Measurements from ENCODE around the gene MYMX.
"Not testable (repeated sequence)": the region's sequence is repeated elsewhere in the genome, so short reads cannot be mapped to it uniquely, and the experiment has no call there.

Gene MYMX

GRCh38 chr6:44216677-44217331 lies at the start of gene MYMX:
TSS of gene MYMX (plus strand) at chr6:44216926. CDS start at chr6:44217472, 546 bp downstream.
- no peak for DNase-seq (ENCODE audit: low spot score)

GRCh38 chr6:44167567-44167966 lies 49.2 kb upstream of the MYMX start:
- DNase-seq (ENCODE audit: low spot score): no peak

GRCh38 chr6:44169154-44169553 lies 47.6 kb upstream of the MYMX start:
- DNase-seq (ENCODE audit: low spot score): no peak

GRCh38 chr6:44169886-44170570 lies 46.7 kb upstream of the MYMX start:
- DNase-seq (ENCODE audit: low spot score): no peak

GRCh38 chr6:44171899-44172546 lies 44.7 kb upstream of the MYMX start:
- DNase-seq (ENCODE audit: low spot score): no peak

- DNase-seq (ENCODE audit: low spot score): peak; percentile 86
These were observed 43.8 kb upstream of the MYMX start for GRCh38 chr6:44172731-44173500.

GRCh38 chr6:44176130-44176761 lies 40.5 kb upstream of the MYMX start:
- DNase-seq (ENCODE audit: low spot score): no peak

GRCh38 chr6:44176762-44177509 lies 39.8 kb upstream of the MYMX start:
- peak; percentile 67 for DNase-seq (ENCODE audit: low spot score)

GRCh38 chr6:44177691-44178423 lies 38.9 kb upstream of the MYMX start:
- no peak for DNase-seq (ENCODE audit: low spot score)

GRCh38 chr6:44178424-44179071 lies 38.2 kb upstream of the MYMX start:
- DNase-seq (ENCODE audit: low spot score): no peak

GRCh38 chr6:44179072-44179536 lies 37.6 kb upstream of the MYMX start:
- no peak for DNase-seq (ENCODE audit: low spot score)

GRCh38 chr6:44179648-44180047 lies 37.1 kb upstream of the MYMX start:
- DNase-seq (ENCODE audit: low spot score): no peak

GRCh38 chr6:44180406-44180805 lies 36.3 kb upstream of the MYMX start:
- peak; percentile 25 for DNase-seq (ENCODE audit: low spot score)

GRCh38 chr6:44180886-44181285 lies 35.8 kb upstream of the MYMX start:
- peak; percentile 25 for DNase-seq (ENCODE audit: low spot score)

- not testable (repeated sequence) for DNase-seq (ENCODE audit: low spot score)
These were observed 34.9 kb upstream of the MYMX start for GRCh38 chr6:44181784-44182183.

GRCh38 chr6:44182911-44183390 lies 33.8 kb upstream of the MYMX start:
- DNase-seq (ENCODE audit: low spot score): no peak

- no peak for DNase-seq (ENCODE audit: low spot score)
These were observed 32.9 kb upstream of the MYMX start for GRCh38 chr6:44183783-44184182.

GRCh38 chr6:44185356-44185755 lies 31.4 kb upstream of the MYMX start:
- not testable (repeated sequence) for DNase-seq (ENCODE audit: low spot score)

- no peak for DNase-seq (ENCODE audit: low spot score)
These were observed 30.6 kb upstream of the MYMX start for GRCh38 chr6:44185953-44186634.

Data from NAMALWA (cell line).